HepG2 (cell line): ENCODE measurements around the gene MED20.

Experiments used
- IRF2 ChIP-seq: IDR thresholded peaks from 2 replicates; pipeline ENCODE4 v1.6.1; 2018; ENCODE audit warnings: missing genetic modification reagents, missing compliant biosample characterization
- NCOA2 ChIP-seq: sonication (generic); formaldehyde crosslinking; IDR thresholded peaks from 2 replicates; pipeline ENCODE4 v1.8.0; 2022; ENCODE audit warnings: inconsistent platforms
- NFE2L2 ChIP-seq: fragments of 150-350 bp; IDR thresholded peaks from 2 replicates; pipeline ENCODE4 v1.6.1; 2014; ENCODE audit warnings: low read length
- POLR2A ChIP-seq, 2 experiments: IDR thresholded peaks; 2 replicates each; pipeline ENCODE4 v1.6.1; 2011; ENCODE audit warnings: low read depth in 2 of 2, low read length in 2 of 2, mild to moderate bottlenecking in 1 of 2, moderate library complexity in 1 of 2; ENCODE audit not compliant: insufficient read depth in 1 of 2
- SAFB2 ChIP-seq: sonication (generic); formaldehyde crosslinking; IDR thresholded peaks from 2 replicates; pipeline ENCODE4 v1.5.1; 2020; ENCODE audit warnings: missing genetic modification reagents, low read depth, mild to moderate bottlenecking, borderline replicate concordance
- STAT6 ChIP-seq: sonication (generic); formaldehyde crosslinking; IDR thresholded peaks from 2 replicates; pipeline ENCODE4 v1.4.0; 2020; ENCODE audit warnings: missing genetic modification reagents, mild to moderate bottlenecking, borderline replicate concordance
- TF ChIP-seq, protein P1 (sequence below): sonication (generic); formaldehyde crosslinking; IDR thresholded peaks from 2 replicates; pipeline ENCODE4 v1.8.1; 2023; ENCODE audit warnings: mild to moderate bottlenecking, missing genetic modification reagents

- TF ChIP-seq NCOA2 = no peak
- no peak for TF ChIP-seq POLR2A (IDR thresholded peaks at IDR 0.05; ENCODE audit: insufficient read depth in 1 of 2, low read depth in 2 of 2, low read length in 2 of 2)
- no peak for TF ChIP-seq NFE2L2
- TF ChIP-seq, protein P1, sequence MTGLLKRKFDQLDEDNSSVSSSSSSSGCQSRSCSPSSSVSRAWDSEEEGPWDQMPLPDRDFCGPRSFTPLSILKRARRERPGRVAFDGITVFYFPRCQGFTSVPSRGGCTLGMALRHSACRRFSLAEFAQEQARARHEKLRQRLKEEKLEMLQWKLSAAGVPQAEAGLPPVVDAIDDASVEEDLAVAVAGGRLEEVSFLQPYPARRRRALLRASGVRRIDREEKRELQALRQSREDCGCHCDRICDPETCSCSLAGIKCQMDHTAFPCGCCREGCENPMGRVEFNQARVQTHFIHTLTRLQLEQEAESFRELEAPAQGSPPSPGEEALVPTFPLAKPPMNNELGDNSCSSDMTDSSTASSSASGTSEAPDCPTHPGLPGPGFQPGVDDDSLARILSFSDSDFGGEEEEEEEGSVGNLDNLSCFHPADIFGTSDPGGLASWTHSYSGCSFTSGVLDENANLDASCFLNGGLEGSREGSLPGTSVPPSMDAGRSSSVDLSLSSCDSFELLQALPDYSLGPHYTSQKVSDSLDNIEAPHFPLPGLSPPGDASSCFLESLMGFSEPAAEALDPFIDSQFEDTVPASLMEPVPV = no peak
- no peak for TF ChIP-seq IRF2 (CRISPR knock-in tag)
- no peak for TF ChIP-seq STAT6 (CRISPR knock-in tag)
- no peak for TF ChIP-seq SAFB2 (CRISPR knock-in tag)
Observed at GRCh38 chr6:41947581-41948220, 26.8 kb upstream of the MED20 start.
